K562 (cell line): ENCODE data around the gene APCDD1L. TPM values are rescaled to one million over a fixed set of nuclear protein-coding genes. Genes with fewer than 3 reads are reported as not detected.

Experiments used
- ATAC-seq: fragments of 200-7000 bp; cut with Tn5 transposase; 3 replicates; pipeline ENCODE4 v1.9.1; 2020; ENCODE audit warnings: moderate library complexity
- BruUV-seq: library from RNA; stranded (reverse); fragments of 400-500 nt; replicated peaks from 2 replicates; lab custom pipeline; 2021; lab: Mats Ljungman, UMichigan
- CTCF ChIA-PET: fragments of 300-600 bp; formaldehyde crosslinking; extraction: SDS; loops from one replicate; lab custom pipeline; 2021; ENCODE audit warnings: low intra/inter-chr PET ratio; lab: Yijun Ruan, JAX
- POLR2A ChIA-PET: fragments of 300-600, 350-650 bp; sonication (Branson Sonifier 250); formaldehyde crosslinking; extraction: SDS; loops from one replicate; lab custom pipeline; 2021; ENCODE audit warnings: antibody characterized with exemption, inconsistent platforms; lab: Yijun Ruan, JAX
- DNase-seq, 4 experiments: peaks; one replicate each; pipeline versions ENCODE4 v3.0.0 to v3.0.0-alpha.2; 2011 to 2018; ENCODE audit warnings: low spot score in 3 of 4, mixed read lengths in 3 of 4; ENCODE audit errors: extremely low read depth in 1 of 4
- FAIRE-seq: peaks from 2 replicates; lab custom pipeline; 2011; peaks lifted over from hg19 to GRCh38; lab: Jason Lieb, UNC
- H2AFZ ChIP-seq: 2 replicates; pipeline ENCODE4 v1.6.0; 2011; ENCODE audit warnings: low read depth, low read length, control low read depth, inconsistent platforms
- H3K27ac ChIP-seq: fragments of 200-600 bp; 3 replicates; pipeline ENCODE4 v1.8.0; 2011; ENCODE audit warnings: low read depth, mild to moderate bottlenecking, control low read depth, inconsistent platforms, low read length, moderate library complexity, mixed read lengths; ENCODE audit errors: extremely low read depth
- H3K27me3 ChIP-seq, 2 experiments: fragments of 300-600 bp in 1 of 2; 2 replicates in 1 of 2; 3 replicates in 1 of 2; pipeline versions ENCODE4 v1.6.0 to v1.8.0; 2011; ENCODE audit warnings: inconsistent platforms in 2 of 2, low read length in 2 of 2, mild to moderate bottlenecking in 1 of 2, mixed read lengths in 1 of 2, moderate library complexity in 1 of 2; ENCODE audit not compliant: control insufficient read depth in 2 of 2, insufficient read depth in 2 of 2
- H3K36me3 ChIP-seq: fragments of 300-600 bp; 3 replicates; pipeline ENCODE4 v1.8.0; 2011; ENCODE audit warnings: mild to moderate bottlenecking, low read length, inconsistent platforms; ENCODE audit not compliant: control insufficient read depth, insufficient read depth
- H3K4me1 ChIP-seq, 2 experiments: fragments of 200-600 bp in 1 of 2; replicated peaks in 1 of 2; 2 replicates in 1 of 2; 3 replicates in 1 of 2; pipeline versions ENCODE4 v1.5.1 to v1.8.0; 2011; ENCODE audit warnings: inconsistent platforms in 2 of 2, low read length in 2 of 2, mild to moderate bottlenecking in 1 of 2, mixed read lengths in 1 of 2, moderate library complexity in 1 of 2; ENCODE audit not compliant: control insufficient read depth in 2 of 2, insufficient read depth in 2 of 2
- H3K4me2 ChIP-seq: 2 replicates; pipeline ENCODE4 v1.6.1; 2011; ENCODE audit warnings: low read length, control low read depth, inconsistent platforms, mixed read lengths; ENCODE audit not compliant: insufficient read depth
- H3K4me3 ChIP-seq: fragments of 200-600 bp; sonication (generic), shearing (Covaris generic); 2 replicates; pipeline ENCODE4 v1.5.1; 2016; ENCODE audit warnings: control low read depth, inconsistent platforms
- H3K79me2 ChIP-seq: fragments of 200-600 bp; 3 replicates; pipeline ENCODE4 v1.8.0; 2011; ENCODE audit warnings: low read length, inconsistent platforms; ENCODE audit not compliant: control insufficient read depth, insufficient read depth
- H3K9ac ChIP-seq, 2 experiments: 2 replicates each; pipeline versions ENCODE4 v1.6.0 to v1.6.1; 2011; ENCODE audit warnings: low read depth in 2 of 2, low read length in 2 of 2, control low read depth in 1 of 2, inconsistent platforms in 1 of 2, mild to moderate bottlenecking in 1 of 2, mixed read lengths in 1 of 2; ENCODE audit not compliant: insufficient read depth in 1 of 2
- H3K9me1 ChIP-seq: one replicate; pipeline ENCODE4 v1.6.0; 2011; ENCODE audit warnings: inconsistent platforms, mild to moderate bottlenecking, low read length, moderate library complexity; ENCODE audit not compliant: control insufficient read depth, insufficient read depth
- H3K9me3 ChIP-seq: replicated peaks from 2 replicates; pipeline ENCODE4 v1.5.1; 2011; ENCODE audit warnings: low read depth, low read length, inconsistent platforms; ENCODE audit not compliant: control insufficient read depth, insufficient read depth
- H4K20me1 ChIP-seq: replicated peaks from 2 replicates; pipeline ENCODE4 v1.6.1; 2011; ENCODE audit warnings: low read length, inconsistent platforms, mixed read lengths; ENCODE audit not compliant: control insufficient read depth, insufficient read depth
- C11orf30 ChIP-seq: fragments of 450-650 bp; IDR thresholded peaks from 2 replicates; pipeline ENCODE4 v1.6.1; 2016; ENCODE audit warnings: low read depth, mild to moderate bottlenecking
- DDX20 ChIP-seq: fragments of 450-650 bp; IDR thresholded peaks from 2 replicates; pipeline ENCODE4 v1.6.1; 2016; ENCODE audit warnings: missing genetic modification characterization, low read depth, mild to moderate bottlenecking, missing compliant biosample characterization, moderate library complexity
- DPF2 ChIP-seq: fragments of 450-650 bp; IDR thresholded peaks from 2 replicates; pipeline ENCODE4 v1.6.1; 2016
- ELF4 ChIP-seq: fragments of 450-650 bp; formaldehyde crosslinking; IDR thresholded peaks from 2 replicates; pipeline ENCODE4 v1.4.0; 2022; ENCODE audit warnings: missing genetic modification characterization
- KAT7 ChIP-seq: sonication (generic); formaldehyde crosslinking; IDR thresholded peaks from 2 replicates; pipeline ENCODE4 v1.8.0; 2022; ENCODE audit warnings: missing genetic modification reagents, mild to moderate bottlenecking, borderline replicate concordance
- MAFF ChIP-seq: IDR thresholded peaks from 2 replicates; pipeline ENCODE4 v1.6.1; 2012; ENCODE audit warnings: low read length, improper control_type of control experiment
- MAFG ChIP-seq: fragments of 450-650 bp; conservative IDR thresholded peaks from 2 replicates; pipeline ENCODE4 v1.6.1; 2016; ENCODE audit warnings: missing genetic modification characterization, missing compliant biosample characterization
- MAFK ChIP-seq: IDR thresholded peaks from 2 replicates; pipeline ENCODE4 v1.6.1; 2011; ENCODE audit warnings: low read length, improper control_type of control experiment
- NFATC3 ChIP-seq: fragments of 450-650 bp; IDR thresholded peaks from 2 replicates; pipeline ENCODE4 v1.6.1; 2017; ENCODE audit warnings: mild to moderate bottlenecking
- NFE2 ChIP-seq: IDR thresholded peaks from 2 replicates; pipeline ENCODE4 v1.6.1; 2014; ENCODE audit warnings: antibody characterized with exemption, low read depth
- TAF1 ChIP-seq: IDR thresholded peaks from 2 replicates; pipeline ENCODE4 v1.6.1; 2011; ENCODE audit warnings: mild to moderate bottlenecking, low read length, moderate library complexity; ENCODE audit not compliant: insufficient read depth, control insufficient read depth, severe bottlenecking; ENCODE audit errors: extremely low read depth
- TAF15 ChIP-seq: fragments of 200-400 bp; formaldehyde crosslinking; IDR thresholded peaks from 2 replicates; pipeline ENCODE4 v1.6.1; 2017; ENCODE audit warnings: mild to moderate bottlenecking, low read depth, low read length, moderate library complexity
- TSHZ1 ChIP-seq: fragments of 250-450 bp; sonication (Bioruptor Pico); IDR thresholded peaks from 2 replicates; pipeline ENCODE4 v1.4.0; 2020; ENCODE audit warnings: mild to moderate bottlenecking, moderate library complexity
- ZBTB9 ChIP-seq: fragments of 450-650 bp; formaldehyde crosslinking; IDR thresholded peaks from 2 replicates; pipeline ENCODE4 v1.4.0; 2020; ENCODE audit warnings: mild to moderate bottlenecking, moderate library complexity
- ZNF316 ChIP-seq: fragments of 450-650 bp; IDR thresholded peaks from 2 replicates; pipeline ENCODE4 v1.6.1; 2016
- ZNF507 ChIP-seq: conservative IDR thresholded peaks from 2 replicates; pipeline ENCODE4 v1.6.1; 2017; ENCODE audit warnings: missing genetic modification characterization, missing compliant biosample characterization
- whole genome bisulfite sequencing: fragments of 100-300 bp; shearing (Covaris generic); methylation state at CpG from one replicate; pipeline ENCODE4 v1.1.6; 2016; ENCODE audit warnings: low coverage, mixed read lengths; ENCODE audit not compliant: insufficient coverage; ENCODE audit errors: missing lambda C conversion rate; 5-methylcytosine and 5-hydroxymethylcytosine counted together
- in situ Hi-C: fragments of 300-500 bp; cut with MboI; formaldehyde crosslinking; loops from 4 replicates; pipeline ENCODE4 v1.15.0; 2018; ENCODE audit warnings: inconsistent platforms, mixed read lengths
- intact Hi-C: fragments of 100-400 bp; cut with micrococcal nuclease; formaldehyde crosslinking; loops from 2 replicates; pipeline ENCODE4 v1.14.2; 2022
- polyA plus RNA-seq, 8 experiments: library from polyadenylated mRNA; depleted of rRNA in 4 of 8; stranded (reverse) in 5 of 8; unstranded in 3 of 8; fragments of >200 nt; fragmentation: Nextera tagmentation in 2 of 8; fragmentation: Illumina TruSeq in 1 of 8; extraction: Ambion mirVana in 2 of 8; extraction: Trizol in 1 of 8; gene quantifications; 2 replicates each; pipeline versions ENCODE4 v1.2.1 to v1.2.3, GENCODE V29; 2011 to 2014; ENCODE audit warnings: inconsistent platforms in 1 of 8, missing spikeins in 1 of 8
- total RNA-seq, 7 experiments: library from RNA; depleted of rRNA in 6 of 7; stranded (reverse); fragments of >200 nt in 6 of 7; fragmentation: Illumina TruSeq in 2 of 7; extraction: Trizol in 2 of 7; gene quantifications; 2 replicates each; pipeline versions ENCODE4 v1.2.1 to v1.2.3, GENCODE V29; 2011 to 2021; ENCODE audit warnings: low replicate concordance in 1 of 7

Gene APCDD1L
- total and polyA plus RNA-seq, 9 of the 15 experiments (the other 6 are each of a cell fraction or from before 2014, with no cell fraction given), result not detected

- no peaks in the 10 kb centered on the region for H3K36me3 ChIP-seq
- ATAC-seq, result no peak
- intact Hi-C loops (no loop called here), in situ Hi-C loops (no loop called here)
- BruUV-seq, result no TSS peak
- TF ChIP-seq ZNF316 (peak; percentile 73), NFATC3 (no peak), TSHZ1 (no peak), NFE2 (peak; percentile 66; the same call in 1 of the 2 replicates), KAT7 (CRISPR knock-in tag) (no peak), C11orf30 (peak; percentile 67; the same call in 1 of the 2 replicates), MAFG (tag) (peak; percentile 54), MAFF (peak; percentile 31; the same call in 1 of the 2 replicates), ZNF507 (tag) (no peak), MAFK (peak; percentile 59; the same call in 1 of the 2 replicates), DPF2 (no peak), ELF4 (CRISPR knock-in tag) (no peak), TAF15 (no peak), DDX20 (tag) (no peak), TAF1 (no peak), ZBTB9 (no peak)
- no peaks in the 10 kb centered on the region; the same call in 1 of the 2 replicates for H3K9me3 ChIP-seq
- POLR2A ChIA-PET, result no interaction called here
- H3K4me3 ChIP-seq, result no peak overlapping the region
- peaks cover 3 to 22% of the 10 kb centered on the region in 2 experiments; a peak in 3 of 5 replicates for H3K27me3 ChIP-seq
- DNase-seq, result no peak
- CTCF ChIA-PET, result no interaction called here
- no peak for FAIRE-seq
- WGBS, result 2% methylated on average over 7 of the region's 7 CpGs
- no peaks in the 10 kb centered on the region for H3K9me1 ChIP-seq
- H4K20me1 ChIP-seq, result no peaks in the 10 kb centered on the region
- no peaks in the 10 kb centered on the region for H3K79me2 ChIP-seq
- H3K9ac ChIP-seq, result no peak overlapping the region
- no peaks in the 10 kb centered on the region for H3K4me1 ChIP-seq
- H3K27ac ChIP-seq, result no peak overlapping the region
- H3K4me2 ChIP-seq, result no peak overlapping the region
- no peak overlapping the region for H2AFZ ChIP-seq
These were observed 9.6 kb upstream of the APCDD1L start for GRCh38 chr20:58524814-58525213.
